COLO668 (cell line): ENCODE measurements around the gene IFT88.

Experiments used
- DNase-seq: peaks from one replicate; lab custom pipeline; 2025; ENCODE audit not compliant: unreplicated experiment; lab: John Stamatoyannopoulos, UW

IFT88 gene

DNA sequence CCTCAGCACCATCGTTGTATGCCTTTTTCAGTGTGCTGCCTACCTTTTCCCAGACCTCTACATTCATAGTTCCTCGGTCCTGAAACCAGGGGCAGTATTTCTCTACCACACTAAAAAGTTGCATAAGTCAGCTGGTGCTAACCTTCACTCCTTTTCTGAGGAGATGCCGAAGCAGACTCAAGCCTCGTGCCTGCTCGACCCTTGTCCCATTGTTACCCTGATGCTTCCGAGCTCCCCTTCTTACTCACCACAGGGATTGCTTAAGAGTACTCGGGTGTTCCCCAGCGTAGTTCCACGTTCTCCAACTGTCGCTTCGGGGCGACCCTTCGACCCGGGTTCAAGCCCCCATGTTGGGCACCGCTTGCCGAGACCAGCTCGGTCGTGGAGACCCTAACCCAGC, 117.6 kb downstream of the IFT88 start:
- no peak for DNase-seq

DNA sequence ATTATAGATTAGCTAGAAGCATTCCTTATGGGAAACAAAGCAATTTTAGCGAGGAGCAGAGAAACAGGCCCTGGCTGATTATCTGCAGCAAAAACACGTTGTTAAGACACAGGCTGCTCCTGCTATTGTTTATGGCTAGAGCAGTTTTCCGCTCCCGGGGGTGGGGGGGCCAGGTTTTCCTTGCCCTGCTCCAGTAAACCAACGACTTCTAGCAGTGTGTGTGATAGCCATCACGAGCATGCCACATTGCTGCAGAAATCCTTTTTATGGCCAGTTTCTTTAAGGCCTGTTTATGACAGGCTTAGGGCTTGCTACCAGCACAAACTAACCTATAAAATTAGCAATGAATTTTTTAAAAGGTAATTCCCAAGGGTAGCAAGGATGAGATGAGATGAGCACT, 118.1 kb downstream of the IFT88 start:
- no peak for DNase-seq

DNA sequence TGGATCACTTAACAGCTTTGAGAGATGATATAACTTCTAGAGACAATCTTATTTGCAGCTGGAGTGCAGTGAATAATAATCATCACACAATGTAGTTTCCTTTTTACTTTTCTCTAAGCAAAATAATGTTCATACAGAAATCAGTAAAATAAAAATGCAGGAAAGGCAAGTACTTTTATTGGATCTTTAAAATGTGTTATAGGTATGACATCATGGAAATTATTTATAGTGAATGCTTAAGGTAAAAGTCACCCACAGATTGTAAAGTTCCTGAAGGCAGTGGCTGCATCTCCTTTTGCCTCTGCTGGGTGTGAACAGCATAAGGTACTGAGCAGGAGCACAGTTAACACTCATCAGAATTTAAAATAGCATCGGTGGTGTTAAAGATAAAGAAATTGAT, 119.2 kb downstream of the IFT88 start:
- no peak for DNase-seq

DNA sequence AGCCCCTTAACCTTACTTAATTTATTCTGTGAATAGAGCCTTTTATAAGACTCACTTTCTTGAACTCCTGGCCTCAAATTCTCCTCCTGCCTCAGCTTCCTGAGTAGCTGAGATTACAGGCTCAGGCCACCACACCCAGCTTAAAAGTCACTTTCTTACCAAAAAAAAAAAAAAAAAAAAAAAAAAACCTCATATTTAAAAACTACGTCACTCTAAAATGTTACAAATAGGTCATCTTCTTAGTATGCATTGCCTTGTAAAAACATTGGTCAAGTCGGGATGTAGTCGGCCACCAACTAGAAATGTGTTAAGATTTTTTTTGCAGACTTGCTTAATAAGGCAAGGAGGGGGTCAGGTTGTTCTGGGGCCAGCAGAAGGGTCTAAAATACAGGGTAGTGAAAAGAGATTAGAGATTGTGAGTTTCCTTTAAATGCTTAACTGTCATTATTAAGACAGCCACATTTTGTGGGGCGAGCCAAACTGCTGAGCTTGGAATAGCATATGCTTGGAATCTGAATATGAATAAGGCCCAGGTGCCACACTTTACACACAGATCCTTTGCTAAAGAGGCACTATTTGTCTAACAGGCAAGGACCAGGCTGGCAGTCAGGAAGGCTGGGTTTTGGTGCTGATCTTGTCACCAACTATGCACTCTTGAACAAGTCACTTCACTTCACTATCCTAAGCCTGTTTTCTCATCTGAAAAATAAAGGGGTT, 120.1 kb downstream of the IFT88 start:
- no peak for DNase-seq

DNA sequence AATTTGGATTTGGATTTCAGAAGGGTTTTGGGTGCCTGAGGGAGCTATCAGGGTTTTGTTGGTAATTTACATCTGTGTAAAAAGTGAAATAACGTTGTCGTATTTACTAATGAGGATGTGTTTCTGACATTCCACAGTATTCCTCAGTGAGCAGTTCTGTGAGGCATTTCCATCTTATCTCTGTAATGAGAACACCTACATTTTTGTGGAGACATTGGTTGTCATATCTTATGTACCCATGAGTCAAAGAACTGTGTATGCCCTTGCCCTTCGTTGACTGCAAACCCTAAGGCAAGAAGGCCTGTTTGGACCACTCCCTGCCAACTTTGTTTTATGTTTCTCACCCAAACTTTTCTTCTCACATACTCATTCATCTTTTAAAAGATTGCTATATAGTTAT, 122.3 kb downstream of the IFT88 start:
- DNase-seq, result no peak

DNA sequence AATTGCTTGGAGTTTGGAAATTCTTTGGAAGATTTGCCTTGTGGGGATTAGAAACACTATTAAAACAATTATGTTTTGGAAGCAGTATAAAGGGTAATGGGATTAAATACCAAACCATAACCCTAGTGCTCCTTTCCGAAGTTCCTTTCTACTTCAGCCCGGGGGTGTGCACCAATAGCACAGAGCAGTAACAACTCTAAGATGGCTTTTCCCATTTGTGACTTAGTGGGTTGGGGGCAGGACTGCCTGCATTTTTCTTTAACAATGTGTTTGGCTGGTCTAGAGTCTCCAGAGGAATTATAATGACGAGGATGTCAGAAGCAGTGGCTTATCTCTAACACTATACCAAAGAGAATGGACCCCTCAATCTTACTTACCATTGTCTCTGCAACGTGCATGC, 124.7 kb downstream of the IFT88 start:
- DNase-seq, result no peak

DNA sequence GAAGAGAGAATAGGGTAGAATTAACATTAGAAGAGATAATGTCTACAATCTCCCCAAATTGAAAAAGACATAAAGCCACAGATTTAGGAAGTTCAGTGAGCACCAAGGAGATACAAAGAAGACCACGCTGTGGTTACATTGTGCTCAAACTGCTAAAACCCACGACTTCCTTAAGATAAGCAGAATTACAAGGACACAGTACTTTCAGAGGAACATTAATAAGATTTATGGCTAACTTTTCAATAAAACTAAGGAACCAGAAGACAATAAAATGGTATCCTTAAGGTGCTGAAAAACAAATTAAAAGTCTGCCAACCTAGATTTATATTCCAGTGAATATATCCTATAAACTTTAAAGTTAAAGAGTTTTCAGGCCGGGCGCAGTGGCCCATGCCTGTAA, 129.1 kb downstream of the IFT88 start:
- no peak for DNase-seq

DNA sequence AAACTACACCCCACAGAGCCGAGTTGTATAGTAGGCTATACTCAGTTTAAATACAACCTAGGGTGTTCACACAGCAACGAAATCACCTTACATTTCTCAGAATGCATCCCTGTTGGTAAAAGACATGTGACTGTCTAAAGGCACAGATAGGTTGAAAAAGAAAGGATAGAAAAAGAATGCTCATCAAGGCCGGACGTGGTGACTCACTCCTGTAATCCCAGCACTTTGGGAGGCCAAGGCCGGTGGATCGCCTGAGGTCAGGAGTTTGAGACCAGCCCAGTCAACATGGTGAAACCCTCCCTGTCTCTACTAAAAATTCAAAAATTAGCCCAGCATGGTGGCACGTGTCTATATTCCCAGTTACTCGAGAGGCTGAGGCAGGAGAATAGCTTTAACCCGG, 132.8 kb downstream of the IFT88 start:
- DNase-seq, result no peak

DNA sequence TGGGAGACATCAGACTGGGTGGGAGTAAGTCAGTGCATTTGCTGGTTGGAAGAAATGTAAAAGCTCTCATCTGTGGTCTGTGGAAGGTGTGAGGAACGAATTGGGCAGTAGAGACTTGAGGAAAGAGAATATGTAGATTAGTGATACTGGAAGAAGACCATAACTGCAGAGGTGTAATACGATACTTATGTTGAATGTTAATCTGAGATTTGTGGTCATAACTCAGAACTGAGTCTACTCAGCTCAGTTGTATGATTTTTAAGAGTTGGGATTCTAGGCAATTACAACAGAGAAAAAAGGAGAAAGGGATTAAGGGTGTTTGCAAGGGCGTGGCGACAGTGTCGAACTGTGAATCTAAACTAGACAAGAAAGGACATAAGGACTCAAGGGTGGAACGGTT, 133.3 kb downstream of the IFT88 start:
- DNase-seq, result no peak

DNA sequence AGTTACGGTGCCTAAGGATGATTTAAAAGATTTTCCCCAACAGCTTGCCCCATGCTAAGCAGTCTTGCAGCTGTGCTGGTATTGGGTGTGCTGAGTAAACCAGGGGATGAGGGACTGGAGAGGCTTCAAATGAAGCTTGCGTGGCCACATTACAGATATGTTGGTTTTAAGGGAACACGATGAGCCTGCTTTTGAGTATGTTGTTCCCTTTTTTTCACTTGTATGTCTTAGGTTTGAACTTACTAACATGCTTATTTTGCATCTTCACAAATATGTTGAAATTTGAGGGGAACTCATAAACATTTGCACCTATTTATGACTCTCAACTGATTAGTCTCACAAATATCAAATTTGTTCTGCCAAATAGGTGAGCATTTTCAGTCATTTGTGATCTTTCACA, 134.5 kb downstream of the IFT88 start:
- no peak for DNase-seq

DNA sequence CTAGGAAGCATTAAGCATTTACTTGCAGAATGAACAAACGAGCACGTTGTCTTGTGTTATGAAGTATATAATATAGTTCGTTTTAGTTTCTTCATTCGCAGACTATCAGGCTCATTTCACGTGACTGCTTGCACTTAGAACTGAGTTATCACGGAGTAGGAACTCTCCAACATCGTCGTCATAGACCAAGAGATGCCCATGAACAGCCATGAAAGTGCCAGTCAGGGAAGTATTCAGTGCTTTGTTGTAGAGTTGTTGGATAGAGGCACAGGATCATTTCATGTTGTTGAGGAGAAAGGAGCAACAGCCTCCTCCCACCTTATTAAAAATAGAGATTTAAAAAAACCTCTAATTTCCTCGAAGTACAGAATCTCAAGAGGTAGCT, 135.6 kb downstream of the IFT88 start:
- DNase-seq, result no peak

DNA sequence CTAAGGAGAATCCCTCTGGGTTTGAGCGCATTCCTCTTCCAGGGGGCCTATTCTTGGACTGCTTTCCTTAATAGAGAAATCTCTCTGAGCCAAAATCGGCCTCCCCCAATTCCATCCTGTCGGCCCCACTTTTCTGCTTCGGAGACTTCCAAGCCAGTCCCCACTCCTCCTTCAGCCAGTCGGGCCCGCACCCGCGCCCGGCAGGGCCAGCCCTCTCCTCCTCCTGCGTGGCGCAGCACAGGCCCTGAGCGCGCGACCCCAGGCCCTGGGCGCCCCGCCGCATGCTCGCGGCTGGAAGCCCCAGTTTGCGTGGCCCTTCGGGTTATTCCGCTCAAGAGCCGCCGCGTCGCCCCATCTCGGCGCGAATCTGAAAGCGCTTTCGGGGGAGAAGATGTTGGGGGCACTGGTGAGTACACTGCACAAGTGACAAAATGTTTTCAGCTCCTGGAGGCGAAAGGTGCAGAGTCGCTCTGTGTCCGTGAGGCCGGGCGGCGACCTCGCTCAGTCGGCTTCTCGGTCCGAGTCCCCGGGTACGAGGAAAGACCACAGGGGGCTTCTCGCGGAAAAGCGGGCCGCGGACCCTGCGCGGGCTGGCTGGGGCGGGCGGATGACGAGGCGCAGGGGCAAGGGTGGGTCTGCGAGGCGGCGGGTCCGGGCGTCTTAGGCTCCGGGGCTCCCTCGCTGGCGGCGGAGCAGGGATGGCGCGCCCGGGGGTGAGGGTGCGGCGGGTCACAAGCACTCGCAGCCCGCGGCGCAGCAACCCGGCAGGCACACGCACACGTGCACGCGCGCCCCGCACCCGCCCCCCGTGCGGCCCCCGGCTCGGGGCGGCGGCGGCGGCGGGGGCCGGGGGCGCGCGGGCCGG, 136.2 kb downstream of the IFT88 start, which contains the start of gene IL17D:
TSS of gene IL17D (plus strand) at position 785 of the 865 bp plus-strand sequence. CDS start 303 bp downstream, outside the sequence.
- peak; percentile 80 for DNase-seq

DNA sequence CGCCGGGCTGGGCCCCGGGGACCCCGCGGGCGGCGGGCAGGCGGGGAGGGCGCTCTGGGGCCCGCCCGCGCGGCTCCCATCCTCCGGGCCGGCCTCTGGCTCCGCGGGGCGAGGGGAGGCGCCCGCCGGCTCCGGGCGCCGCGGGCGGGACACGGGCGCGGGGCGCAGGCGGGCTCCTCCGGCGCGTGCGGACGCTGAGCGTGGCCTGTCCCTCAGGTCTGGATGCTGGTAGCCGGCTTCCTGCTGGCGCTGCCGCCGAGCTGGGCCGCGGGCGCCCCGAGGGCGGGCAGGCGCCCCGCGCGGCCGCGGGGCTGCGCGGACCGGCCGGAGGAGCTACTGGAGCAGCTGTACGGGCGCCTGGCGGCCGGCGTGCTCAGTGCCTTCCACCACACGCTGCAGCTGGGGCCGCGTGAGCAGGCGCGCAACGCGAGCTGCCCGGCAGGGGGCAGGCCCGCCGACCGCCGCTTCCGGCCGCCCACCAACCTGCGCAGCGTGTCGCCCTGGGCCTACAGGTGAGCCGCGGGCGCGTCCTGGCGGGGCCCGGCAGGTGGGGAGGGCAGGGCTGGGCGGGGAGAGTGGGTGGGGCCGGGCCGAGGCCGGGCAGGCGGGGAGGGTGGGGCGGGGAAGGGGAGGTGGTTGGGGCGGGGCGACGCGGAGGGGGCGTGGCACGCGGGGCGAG, 137.0 kb downstream of the IFT88 start:
- peak; percentile 99 for DNase-seq

DNA sequence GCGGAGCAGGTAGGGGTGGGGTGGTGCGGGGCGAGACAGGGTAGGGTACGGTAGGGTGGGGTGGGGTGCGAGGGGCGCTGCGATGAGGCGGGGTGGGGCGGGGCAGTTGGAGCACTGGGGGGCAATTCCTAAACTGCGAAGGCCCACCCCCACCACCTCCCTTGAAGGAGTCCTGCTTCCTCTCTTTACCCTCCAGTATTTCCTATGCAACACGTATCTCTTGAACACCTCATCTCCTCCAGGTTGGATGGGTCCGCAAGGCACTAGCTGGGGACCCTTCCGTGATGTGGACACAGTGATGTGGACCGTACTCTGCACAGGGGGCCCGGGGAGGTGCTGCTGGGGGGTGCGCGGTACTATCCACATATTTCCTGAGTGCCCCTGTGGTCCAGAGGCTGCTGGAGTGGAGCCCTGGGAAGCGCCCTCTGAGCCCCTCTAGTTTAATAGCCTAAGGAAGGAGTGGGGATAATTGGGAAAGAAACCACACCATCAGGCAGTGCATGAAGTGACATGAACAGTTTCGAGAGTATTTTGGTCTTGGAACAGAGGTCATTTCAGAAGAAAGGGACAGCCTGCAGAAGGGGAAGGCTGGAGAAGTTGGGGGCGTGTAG, 137.6 kb downstream of the IFT88 start:
- DNase-seq, result no peak

DNA sequence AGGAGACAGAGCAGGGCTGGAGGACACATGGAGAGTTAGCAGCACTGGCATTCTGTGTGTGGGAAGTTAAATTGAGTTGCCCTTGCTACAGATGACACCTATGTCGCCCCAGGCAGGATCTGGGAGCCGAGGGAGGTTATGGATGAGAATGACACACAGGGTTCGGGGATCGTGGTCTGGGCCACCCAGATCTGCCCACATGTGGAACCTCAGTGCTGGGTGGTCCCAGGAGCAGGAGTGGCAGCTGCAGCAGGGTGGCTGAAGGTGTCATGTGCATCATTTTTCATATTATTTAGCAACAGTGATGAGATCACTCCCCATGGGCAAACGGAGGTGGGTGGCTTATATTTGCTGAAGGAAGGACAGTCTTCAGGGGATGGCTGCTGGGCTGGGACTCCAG, 139.7 kb downstream of the IFT88 start:
- no peak for DNase-seq

DNA sequence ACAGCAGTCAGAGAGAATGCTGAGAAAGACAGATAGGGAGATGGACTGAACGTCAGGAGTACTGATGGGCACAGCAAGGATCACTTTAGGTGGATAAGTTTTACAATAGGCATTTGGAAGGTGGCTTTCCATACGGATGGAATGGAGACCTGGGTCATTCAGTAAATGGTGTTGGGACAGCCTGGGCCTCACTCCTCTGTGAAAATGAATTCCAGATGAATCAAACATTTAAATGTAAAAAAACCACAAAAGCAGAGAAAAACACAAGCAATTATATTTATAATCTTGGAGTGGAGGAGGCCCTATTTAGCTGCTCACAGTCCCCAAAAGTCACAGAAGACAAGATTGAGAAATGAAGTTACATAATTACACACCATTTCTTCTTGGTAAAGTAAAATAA, 141.3 kb downstream of the IFT88 start:
- no peak for DNase-seq

DNA sequence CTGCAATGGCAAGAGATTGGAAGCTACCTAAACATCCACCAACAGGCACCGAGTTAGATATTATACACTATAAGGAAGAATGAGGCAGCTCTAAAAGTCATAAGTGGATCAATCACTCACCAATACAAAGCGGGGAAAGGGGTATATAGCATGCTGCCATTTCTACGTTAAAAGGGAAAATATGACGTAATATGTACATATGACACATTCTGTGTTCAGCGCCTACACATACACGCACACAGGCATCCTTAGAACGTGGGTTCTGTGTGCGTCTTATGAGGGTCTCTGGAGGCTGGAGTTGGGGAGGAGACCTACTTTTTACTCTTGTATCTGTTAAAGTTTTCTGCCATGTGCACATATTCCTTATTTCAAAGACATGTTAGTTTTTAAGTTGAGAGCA, 142.4 kb downstream of the IFT88 start:
- DNase-seq, result no peak

DNA sequence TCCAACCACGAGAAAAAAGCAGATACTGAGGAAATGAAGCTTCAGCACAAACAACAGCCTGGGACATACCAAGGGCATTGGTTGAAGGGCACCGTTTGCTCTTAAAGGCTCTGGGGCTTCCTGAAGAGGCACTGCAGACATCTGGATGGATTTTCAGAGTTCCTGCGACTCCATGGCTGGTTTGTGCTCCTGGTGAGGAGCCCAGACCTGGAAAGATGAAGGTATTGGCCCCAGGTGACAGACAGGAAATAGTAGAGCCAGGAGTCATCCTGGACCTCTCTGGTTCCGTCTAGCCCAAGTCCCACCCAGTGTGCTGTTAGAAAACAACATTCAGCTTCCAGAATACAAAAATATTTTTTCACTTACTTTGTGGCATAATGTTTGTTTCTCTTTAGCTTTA, 142.8 kb downstream of the IFT88 start:
- no peak for DNase-seq

DNA sequence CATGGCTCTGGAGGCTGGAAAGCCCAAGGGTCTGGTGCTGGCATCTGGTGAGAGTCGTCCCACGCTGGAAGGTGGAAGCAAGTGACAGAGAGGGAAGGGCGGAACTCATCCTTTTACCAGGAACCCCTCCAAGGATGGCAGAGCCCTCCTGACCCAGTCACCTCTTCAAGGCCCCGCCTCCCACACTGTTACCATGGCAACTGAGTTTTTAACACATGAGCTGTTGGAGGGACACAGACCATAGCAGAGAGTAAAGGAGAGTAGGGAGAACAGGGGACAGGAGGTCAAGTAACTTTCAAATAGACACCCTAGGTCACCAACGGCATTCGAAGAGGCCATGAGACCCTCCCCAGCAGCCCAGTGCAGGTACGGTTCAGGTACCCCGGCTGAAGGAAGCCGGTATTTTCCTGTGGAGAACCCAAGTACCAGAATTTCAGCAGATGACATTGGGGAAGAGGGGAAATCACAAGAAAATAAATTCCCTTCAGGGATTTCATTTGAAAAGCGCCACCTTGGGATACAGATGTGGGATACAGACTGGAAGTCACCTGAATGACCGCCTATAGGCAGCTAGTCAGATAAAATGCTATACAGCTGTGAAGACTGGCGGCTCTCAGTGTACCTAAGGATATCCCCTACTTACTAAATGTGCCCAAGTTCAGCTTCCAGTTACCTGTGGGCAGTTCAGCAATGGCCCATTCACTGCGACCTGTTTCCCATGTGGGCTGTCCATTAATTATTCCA, 144.5 kb downstream of the IFT88 start:
- DNase-seq, result no peak

DNA sequence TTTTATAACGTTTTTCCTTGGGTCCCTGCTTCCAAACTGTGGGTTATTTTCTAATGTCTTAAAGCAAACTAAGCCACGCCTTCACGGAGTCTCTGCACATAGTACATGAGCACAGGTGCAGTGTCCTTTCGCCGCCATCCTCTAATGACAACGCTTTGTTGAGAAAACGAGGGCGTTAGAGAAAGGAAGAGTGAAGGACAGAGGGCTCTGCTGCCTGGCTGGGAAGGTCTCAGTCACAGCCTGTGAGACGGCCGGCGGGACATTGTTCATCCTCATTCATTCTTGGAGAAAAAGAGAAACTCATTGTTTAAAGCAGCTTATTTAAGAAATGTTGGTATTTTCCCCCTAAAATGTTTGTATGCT, 146.0 kb downstream of the IFT88 start:
- DNase-seq, result no peak

DNA sequence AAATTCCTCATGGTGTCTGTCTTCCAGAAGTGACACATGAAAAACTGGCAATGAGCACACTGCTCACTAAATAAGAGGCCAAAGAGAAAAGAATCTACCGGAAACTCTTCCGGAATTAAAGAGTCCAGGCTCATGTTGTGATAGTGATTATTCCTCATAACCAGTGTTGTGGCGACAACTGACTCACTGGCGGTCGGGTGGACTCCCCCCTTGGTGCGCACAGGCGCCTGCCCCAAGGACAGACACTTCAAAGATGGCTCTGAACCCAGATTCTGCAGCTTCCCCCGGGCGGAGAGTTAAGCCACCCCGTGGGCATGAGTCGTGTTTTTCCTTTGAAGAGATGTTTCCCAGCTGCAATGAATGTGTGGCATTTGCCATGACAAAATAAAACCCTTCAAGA, 146.8 kb downstream of the IFT88 start:
- no peak for DNase-seq
